OCI-M2 (cell line): Measurements from ENCODE around the gene KRT25.
"Not testable (repeated sequence)": the region's sequence is repeated elsewhere in the genome, so short reads cannot be mapped to it uniquely, and the experiment has no call there.

Experiments
- DNase-seq: peaks from one replicate; lab custom pipeline; 2025; ENCODE audit not compliant: unreplicated experiment; lab: John Stamatoyannopoulos, UW

KRT25 gene

DNA sequence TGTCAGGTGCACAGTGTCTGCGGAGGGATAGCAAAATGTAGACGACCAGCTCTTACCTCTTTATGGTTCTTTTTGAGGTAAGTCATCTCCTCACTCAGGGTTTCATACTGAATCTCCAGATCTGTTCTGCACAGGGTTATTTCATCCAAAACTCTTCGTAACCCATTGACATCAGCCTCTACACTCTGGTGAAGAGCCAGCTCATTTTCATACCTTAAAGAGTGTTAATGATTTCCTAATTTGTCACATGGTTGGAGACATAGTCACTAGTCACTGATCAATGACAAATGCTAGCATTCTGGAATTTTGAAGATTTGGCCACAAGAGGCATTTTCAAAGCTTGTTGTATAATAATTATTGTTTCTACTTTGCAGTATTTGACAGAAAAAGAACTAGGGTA is 1.3 kb downstream of the KRT25 start:
- no peak for DNase-seq

GRCh38 chr17:40751065-40751464 is 4.1 kb downstream of the KRT25 start:
- DNase-seq = no peak

GRCh38 chr17:40750391-40750790 is 4.7 kb downstream of the KRT25 start:
- DNase-seq = no peak

DNA sequence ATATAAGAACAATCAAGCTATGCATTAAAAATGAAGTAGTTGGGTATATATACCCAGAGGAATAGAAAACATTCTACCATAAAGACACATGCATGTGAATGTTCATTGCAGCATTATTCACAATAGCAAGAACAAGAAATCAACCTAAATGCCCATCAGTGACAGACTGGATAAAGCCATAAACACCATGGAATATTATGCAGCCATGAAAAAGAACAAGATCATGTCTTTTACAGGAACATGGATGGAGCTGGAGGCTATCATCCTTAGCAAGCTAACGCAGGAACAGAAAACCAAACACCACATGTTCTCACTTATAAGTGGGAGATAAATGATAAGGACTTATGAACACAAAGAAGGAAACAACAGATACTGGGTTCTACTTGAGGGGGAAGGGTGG is 6.5 kb downstream of the KRT25 start:
- not testable (repeated sequence) for DNase-seq

DNA sequence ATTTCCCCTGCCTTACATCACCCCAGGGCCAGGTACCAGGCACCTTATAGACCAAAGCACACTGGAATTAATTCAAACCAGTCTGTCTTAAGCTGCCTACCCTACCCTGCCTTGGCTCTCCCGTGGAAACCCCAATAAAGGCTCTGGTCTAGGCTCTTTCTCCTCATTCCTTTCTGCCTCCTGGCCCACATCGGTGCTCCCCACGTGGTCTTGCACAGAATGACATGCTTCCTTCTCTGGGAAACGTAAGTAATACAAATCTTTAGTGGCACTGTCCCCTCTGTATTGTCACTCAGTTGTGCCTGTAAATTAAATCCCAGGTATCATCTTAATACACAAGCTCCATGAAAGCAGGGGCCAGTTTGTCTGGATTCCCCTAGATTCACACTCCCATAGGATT is 16.6 kb downstream of the KRT25 start:
- DNase-seq = no peak

- no peak for DNase-seq
Observed at GRCh38 chr17:40735016-40735415, 20.1 kb downstream of the KRT25 start.

DNA sequence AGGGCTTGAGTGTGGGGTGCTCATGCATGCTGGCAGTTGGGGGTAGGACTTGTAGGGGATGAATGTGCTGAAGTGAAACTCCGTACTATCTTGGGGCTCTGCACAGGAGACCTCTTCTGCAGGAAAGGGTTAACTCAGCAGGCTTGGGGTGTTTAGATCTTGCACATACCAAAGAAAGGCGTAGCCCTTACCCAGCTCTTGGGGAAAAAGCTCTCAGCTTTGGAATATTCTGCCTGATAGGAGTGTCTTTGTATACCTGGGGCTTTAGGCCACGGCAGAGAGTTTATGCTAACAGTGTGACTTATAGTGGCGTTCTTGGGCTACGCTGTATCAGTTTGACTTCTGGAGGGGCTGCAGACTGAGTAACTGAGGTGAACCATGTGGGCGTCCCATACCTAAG is 21.1 kb downstream of the KRT25 start:
- DNase-seq = no peak

DNA sequence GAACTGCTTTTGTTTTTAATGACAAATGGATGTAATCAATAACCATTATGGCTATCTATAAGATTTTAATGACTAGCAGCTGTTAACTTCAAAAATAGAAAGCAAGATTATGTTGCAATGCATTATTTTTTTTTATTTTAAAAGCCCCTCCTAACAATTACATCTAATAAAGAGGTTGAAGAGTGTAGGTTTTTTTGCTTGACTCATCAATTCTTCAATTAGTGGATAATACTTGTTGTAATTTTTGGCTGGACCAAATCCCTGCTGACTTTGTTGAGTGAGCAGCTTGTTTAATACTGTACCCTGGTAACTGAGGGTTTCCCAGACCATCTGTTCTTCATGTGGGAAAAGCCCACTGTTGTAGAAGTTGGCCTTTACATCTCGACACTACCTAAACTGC is 24.2 kb downstream of the KRT25 start:
- DNase-seq = no peak

- no peak for DNase-seq
Observed at GRCh38 chr17:40727447-40728231, 27.5 kb downstream of the KRT25 start.

DNA sequence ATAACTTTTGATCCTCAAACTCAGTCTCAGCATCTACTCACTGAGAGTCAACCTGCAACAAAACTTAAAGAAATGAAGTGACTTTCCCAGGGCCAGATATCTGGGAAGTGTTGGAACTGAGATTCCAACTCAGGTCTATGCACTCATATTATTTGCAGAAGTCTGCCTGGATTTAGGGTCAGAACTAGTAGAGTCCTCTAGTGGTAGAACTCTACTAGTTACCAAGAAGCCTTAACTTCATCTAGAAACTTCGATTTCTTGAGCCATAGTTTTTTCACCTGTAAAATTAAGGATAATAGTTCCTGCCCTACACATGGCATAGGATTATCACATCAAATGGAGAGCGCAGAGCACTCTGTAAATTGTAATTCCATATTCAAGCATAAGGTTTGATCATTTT is 28.2 kb downstream of the KRT25 start:
- no peak for DNase-seq

GRCh38 chr17:40724656-40725055 is 30.5 kb downstream of the KRT25 start:
- no peak for DNase-seq

GRCh38 chr17:40722241-40722640 is 32.9 kb downstream of the KRT25 start:
- DNase-seq = no peak

DNA sequence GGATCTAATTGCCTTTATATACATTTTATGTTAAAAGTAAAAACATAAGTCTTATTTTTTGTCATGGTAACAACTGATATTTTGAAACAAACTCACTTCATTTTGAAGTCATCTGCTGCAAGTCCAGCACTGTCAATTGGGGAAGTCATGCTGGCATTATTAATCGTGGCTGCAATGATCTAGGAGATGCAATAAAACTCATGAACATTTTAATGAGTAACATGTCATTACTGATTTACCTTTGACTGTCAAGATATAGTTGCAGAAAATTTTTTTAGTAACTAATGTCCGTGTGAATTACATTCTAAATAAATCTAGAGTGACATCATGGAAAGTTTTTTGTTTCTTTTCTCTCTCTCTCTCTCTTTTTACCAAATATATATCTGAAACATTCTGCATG is 34.2 kb downstream of the KRT25 start:
- DNase-seq = no peak

GRCh38 chr17:40718930-40719329 is 36.2 kb downstream of the KRT25 start:
- DNase-seq = no peak

GRCh38 chr17:40717776-40718175 is 37.4 kb downstream of the KRT25 start:
- no peak for DNase-seq

DNA sequence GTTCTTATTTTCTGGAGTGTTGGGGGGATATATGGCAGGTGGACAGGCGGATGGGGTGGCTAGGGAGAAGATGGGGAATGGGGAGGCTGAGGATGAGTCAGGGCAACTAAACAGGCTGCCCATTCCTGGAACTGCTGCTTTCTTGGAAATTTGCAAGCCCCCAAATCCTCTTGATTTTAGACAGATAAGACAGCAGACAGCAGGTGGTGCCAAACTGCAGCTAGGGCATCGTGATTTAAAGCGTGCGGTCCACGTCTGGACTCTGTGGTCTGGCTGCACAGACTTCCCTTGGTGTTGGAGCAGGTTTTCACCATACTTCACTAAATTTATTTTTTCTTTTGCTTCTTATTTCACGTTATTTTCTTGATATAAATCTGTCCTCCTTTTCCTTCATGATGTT is 40.7 kb downstream of the KRT25 start:
- no peak for DNase-seq

DNA sequence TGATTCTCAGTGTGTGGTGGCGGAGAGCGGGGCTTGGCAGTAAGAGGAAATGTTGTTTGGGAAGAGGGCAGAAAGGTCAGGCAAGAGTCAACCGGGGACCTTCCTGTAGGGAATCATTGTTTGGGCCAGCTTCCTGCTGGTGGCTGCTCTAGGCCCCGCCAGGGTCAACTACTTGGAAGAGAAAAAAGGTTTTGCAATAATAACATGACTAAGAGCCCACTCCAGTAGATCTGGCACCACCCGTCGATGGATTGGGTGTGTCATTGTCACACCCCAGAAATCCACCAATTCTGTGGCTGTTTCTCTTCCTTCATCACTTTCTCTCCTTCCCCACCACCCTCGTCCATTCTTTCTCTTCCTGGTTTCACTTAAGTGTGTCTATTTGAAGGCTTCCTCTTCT is 47.4 kb downstream of the KRT25 start:
- DNase-seq = no peak

- DNase-seq = no peak
Observed at GRCh38 chr17:40705584-40705983, 49.5 kb downstream of the KRT25 start.

DNA sequence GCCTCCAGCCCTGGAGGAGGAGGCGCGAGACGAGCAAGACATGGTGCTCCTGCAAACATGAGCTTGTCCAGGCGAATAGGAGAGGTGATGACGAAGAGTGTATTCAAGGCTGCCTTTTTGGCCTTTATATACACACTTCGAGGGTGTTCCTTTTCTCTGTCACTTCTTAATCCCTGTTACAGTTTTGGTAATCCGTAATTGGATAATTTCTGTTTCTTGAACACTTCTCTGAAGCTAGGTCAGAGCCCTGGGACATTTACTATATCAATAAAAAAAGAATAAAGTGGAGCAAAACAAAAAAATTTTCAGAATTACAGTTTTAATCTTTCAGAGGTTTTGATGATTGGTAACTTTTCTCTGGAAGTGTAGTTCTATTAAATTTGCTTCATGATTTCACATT is 51.5 kb downstream of the KRT25 start, which contains the start of gene KRT24:
TSS of gene KRT24 (minus strand) at position 101 of the 400 bp plus-strand sequence. CDS start at position 42, 59 bp downstream.
- DNase-seq = no peak

GRCh38 chr17:40702271-40702670 is 52.9 kb downstream of the KRT25 start:
- DNase-seq = no peak

- no peak for DNase-seq
Observed at GRCh38 chr17:40699853-40700252, 55.3 kb downstream of the KRT25 start.

DNA sequence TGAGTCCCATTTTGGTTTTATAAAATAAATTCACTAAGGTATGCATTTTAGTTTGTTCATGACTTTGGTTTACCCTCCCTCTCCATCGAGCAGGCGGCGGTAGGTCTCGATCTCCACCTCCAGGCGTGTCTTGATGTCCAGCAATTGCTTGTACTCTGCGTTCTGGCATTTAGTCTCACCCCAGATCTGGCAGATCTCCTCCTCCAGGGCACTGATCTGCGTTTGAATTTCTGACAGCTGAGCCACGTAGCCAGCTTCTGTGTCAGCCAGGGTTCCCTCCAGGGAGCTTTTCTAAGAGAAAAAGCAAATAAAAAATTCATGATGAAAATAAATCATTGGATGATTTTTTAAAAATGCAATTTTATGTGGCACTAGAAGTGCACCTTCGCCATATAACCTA is 55.8 kb downstream of the KRT25 start:
- DNase-seq = no peak
